GM12892 (cell line): Measurements from ENCODE around the gene CCDC57.

ENCODE experiments used
- POLR2A ChIP-seq: IDR thresholded peaks from 2 replicates; pipeline ENCODE4 v1.6.1; 2011; ENCODE audit warnings: low read depth, low read length, control low read depth
- POLR2AphosphoS5 ChIP-seq: IDR thresholded peaks from 2 replicates; pipeline ENCODE4 v1.6.1; 2011; ENCODE audit warnings: low read depth, low read length, control low read depth
- TAF1 ChIP-seq: IDR thresholded peaks from 2 replicates; pipeline ENCODE4 v1.6.1; 2011; ENCODE audit warnings: low read depth, mild to moderate bottlenecking, control low read depth, low read length, borderline replicate concordance

DNA sequence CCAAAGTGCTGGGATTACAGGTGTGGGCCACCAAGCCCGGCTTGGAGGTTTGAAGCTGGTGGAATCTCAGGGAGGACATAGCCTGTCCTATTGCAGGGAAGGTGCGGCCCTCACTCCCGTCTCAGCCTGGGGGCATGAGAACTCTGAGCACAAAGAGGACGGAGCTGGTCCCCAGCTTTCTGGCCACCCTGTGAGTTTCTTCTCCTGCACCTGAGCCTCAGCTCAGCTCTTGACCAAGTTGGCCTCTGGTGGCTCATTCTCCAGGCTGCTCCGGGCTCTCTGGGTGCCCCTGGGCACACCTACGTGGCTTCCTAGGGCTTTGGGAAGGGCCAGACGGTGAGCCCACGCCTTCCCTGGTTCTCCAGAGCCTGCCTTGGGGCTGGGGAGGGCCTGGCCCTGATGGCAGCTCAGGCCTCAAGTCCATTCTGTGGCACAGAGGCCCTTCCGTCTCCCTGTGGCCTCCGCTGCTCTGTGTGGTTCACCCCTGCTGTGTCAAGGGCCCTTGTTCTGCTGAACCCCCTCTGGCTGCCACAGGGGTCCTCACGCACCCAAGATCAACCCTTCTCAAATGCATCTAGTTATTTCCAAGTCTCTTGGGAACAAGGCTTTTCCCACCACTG is 107.7 kb downstream of the CCDC57 start:
- TF ChIP-seq POLR2A (no peak), POLR2AphosphoS5 (no peak), TAF1 (no peak)
